Measurements from ENCODE around the gene FEN1.

The FEN1 gene

DNA sequence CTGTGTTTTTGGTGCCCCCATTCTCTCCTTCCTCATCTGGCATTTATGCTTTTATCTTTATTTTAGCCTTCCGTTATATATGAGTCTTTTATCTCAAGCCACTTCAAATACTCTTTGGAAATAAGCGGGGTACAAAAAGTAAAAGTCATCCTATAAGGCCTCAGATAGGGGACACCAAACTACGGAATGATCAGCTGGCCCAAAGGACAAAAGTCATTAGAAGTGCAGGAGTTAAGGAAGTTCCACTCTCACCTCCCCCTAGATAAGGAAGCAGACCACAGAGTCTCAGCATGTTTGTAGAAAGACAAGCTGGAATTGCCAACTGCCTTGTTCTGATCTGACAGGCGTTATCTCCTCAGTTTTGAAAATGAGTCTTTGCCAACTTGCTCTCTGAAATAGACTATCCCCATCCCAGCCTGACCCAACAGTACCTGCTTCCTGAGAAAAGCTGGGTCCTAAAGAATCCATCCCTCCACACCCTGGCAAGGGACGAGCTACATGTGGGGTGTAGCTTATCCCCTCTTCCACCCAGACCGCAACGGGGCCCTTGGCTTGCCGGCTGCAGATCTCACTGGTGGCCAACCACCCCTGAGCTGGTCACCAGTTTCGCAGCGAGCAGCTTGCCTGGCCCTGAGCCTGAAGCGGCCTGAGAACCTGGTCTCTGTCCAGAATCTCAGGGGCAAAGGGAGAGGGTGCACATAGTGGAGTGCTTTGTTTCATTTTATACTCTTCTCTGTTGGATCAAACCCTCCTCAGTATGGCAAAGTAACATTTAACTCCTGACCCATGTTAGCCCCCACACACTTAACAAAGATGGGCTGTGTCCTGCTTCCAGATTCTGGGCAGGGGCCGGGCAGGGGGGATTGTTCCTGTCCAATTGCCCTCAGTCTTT, 49.2 kb downstream of the FEN1 start:
- no peak for DNase-seq (ENCODE audit: low spot score)

DNA sequence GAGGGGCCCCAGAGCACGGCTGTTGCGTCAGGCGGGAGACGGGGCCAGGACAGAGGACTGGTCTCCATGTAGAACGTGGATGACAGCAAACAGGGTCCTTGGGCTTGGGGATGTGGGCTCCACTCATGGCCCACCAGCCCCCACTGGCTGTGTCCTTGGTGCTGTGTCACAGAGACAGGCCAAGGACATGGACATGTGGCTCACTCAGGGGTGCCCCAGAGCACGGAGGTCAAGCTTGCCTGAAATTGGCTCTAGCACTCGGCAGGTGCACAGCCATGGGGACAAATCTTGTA, 49.8 kb downstream of the FEN1 start:
- no peak for DNase-seq (ENCODE audit: low spot score)

- DNase-seq (ENCODE audit: low spot score) = no peak
These were observed 52.3 kb downstream of the FEN1 start for GRCh38 chr11:61844909-61845565.

GRCh38 chr11:61846362-61847020, 53.8 kb downstream of the FEN1 start:
- no peak for DNase-seq (ENCODE audit: low spot score)

All from activated CD4-positive, alpha-beta T cell treated with anti-CD3 and anti-CD28 coated beads, Interleukin-2, Interleukin-4, amounts not matched to agents 100 ng/mL and 50 ng/mL, durations not matched to agents 16 hours and 8 hours (primary cell).